Nasal cavity respiratory epithelium epithelial cell of viscerocranial mucosa (primary cell): ENCODE data around the gene SDHA. TPM values are rescaled to one million over a fixed set of nuclear protein-coding genes. Genes with fewer than 3 reads are reported as not detected.

Source experiments
- total RNA-seq: library from RNA; depleted of rRNA; stranded (reverse); fragments of >200 nt; gene quantifications from 2 replicates; pipeline ENCODE4 v1.2.3, GENCODE V29; 2014

SDHA gene
- total RNA-seq: 93.0 and 114 TPM in 2 replicates

DNA sequence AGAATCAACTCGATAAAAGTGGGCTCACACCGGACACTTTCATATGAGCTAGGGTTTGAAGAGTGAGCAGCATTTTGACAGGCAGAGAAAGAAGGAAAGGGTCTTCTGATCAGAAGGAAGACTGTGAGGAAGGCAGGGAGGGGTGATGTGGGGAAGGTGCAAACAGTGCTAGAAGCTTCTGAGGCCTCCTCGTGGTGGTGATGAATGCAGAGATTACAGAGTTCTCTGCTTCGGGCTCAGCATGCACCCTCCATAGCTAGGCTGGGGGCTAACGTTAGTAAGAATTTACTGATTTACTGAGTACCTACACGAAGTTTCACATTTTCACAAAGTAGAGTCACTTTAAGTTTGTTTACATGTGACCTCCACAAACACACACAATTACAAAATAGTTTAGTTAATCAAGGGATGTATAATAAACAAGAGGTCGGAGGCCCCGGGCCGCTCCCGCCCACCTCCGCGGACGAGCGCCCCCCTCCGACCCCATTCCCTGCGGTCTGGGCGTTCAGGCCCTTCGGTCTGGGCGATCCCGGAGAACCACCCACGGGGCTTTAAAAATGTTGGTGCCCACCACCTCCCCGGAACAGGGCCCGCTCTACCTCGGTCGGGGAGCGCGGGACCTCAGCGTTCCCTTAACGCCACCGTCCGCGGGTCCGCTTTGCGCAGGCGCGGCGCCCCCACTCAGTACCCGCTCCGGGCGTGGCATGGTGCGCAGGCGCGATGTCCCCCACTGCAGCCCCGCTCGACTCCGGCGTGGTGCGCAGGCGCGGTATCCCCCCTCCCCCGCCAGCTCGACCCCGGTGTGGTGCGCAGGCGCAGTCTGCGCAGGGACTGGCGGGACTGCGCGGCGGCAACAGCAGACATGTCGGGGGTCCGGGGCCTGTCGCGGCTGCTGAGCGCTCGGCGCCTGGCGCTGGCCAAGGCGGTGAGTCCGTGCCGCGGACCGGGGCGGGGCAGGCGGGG lies at the start of gene SDHA, which contains the start of gene CCDC127:
SDHA (plus strand) TSS at position 827 of the 963 bp plus-strand sequence; CDS start at position 863, 36 bp downstream.
CCDC127 (minus strand) TSS at position 660 of the 963 bp plus-strand sequence. CDS start 1,304 bp downstream, outside the sequence.

DNA sequence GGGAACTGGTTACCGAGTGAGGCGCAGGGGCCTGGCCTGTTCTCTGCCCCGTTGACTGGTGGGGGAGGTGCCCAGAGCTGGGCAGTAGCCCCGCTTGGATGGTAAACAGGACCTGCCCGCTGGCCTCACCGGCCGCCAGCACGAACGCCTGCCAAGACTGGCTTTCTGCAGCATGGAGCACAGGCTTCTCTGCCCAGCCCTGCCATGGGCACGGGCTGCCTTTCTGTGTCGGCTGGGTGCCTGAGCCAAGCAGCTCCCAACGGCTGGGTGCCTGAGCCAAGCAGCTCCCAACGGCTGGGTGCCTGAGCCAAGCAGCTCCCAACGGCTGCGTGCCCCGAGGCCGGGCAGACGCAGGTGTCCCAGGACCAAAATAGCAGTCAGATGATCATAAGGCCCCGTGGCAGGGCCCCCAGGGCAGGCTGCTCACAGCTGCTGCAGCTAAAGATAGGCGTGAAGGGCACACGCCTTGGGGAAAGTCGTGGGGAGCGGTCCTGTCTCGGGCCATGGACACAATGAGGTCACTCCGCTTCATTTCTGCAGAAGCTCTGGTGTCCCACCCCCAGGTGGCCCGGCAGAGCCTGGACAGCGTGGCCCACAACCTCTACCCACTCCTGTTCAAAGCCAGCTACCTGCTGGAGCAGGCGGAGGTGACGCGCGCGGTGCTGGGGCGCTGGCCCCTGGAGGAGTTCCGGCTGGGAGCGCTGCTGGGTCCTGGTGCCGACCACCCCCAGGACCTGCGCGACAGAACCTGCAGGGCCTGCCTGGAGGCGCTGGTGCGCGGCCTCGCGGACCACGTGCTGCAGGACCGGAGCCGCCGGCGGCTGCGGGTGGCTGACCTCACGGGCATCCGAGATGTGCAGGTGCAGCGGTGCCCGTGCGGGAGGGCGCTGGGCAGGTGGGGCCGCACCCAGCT lies 26.8 kb upstream of the SDHA start, which contains the start of gene LRRC14B:
LRRC14B (plus strand) TSS at position 460 of the 913 bp plus-strand sequence; CDS start at position 504, 44 bp downstream.

Other genes with a start within 250 kb of the SDHA start
- gene PLEKHG4B, start 126.2 kb upstream of the SDHA start, total RNA-seq: 0.07 TPM in 1 of 2 replicates, not detected in the other
- gene LRRC14B, start 26.8 kb upstream of the SDHA start, total RNA-seq: not detected in 2 replicates
- gene CCDC127, start 167 bp upstream of the SDHA start, total RNA-seq: 3.1 and 5.5 TPM in 2 replicates
- 112 and 118 TPM in 2 replicates for gene PDCD6, start 53.3 kb downstream of the SDHA start, total RNA-seq
- gene AHRR, start 103.4 kb downstream of the SDHA start, total RNA-seq: 0.50 and 1.0 TPM in 2 replicates
- 24.6 and 45.3 TPM in 2 replicates for gene EXOC3, start 224.9 kb downstream of the SDHA start, total RNA-seq